ENCODE data around the gene TBCA. TPM values are rescaled to one million over a fixed set of nuclear protein-coding genes. Genes with fewer than 3 reads are reported as not detected.

TBCA gene
- polyA plus RNA-seq, 1 experiment: 192 TPM

GRCh38 chr5:77778881-77779438, 2.8 kb upstream of the TBCA start:
- Histone ChIP-seq H3K27me3 (ENCODE audit: control insufficient read depth, insufficient read depth, low read length) (no peaks in the 10 kb centered on the region), H3K9me3 (ENCODE audit: control insufficient read depth, insufficient read depth, low read length) (no peaks in the 10 kb centered on the region), H3K27ac (ENCODE audit: low read depth, low read length) (no peak overlapping the region), H3K4me3 (ENCODE audit: low read depth, low read length) (no peak overlapping the region)
- DNase-seq (ENCODE audit: low read depth, low spot score): no peak
- POLR2A ChIA-PET: no interaction called here
- CTCF ChIA-PET: no interaction called here
- TF ChIP-seq CTCF (IDR thresholded peaks at IDR 0.05; ENCODE audit: low read depth, low read length): no peak

- POLR2A ChIA-PET: no interaction called here
- TF ChIP-seq CTCF (IDR thresholded peaks at IDR 0.05; ENCODE audit: low read depth, low read length): no peak
- no peaks in the 10 kb centered on the region for H3K9me3 ChIP-seq (ENCODE audit: control insufficient read depth, insufficient read depth, low read length)
- no peak for DNase-seq (ENCODE audit: low read depth, low spot score)
- no peak overlapping the region for H3K4me3 ChIP-seq (ENCODE audit: low read depth, low read length)
- CTCF ChIA-PET: no interaction called here
- no peaks in the 10 kb centered on the region for H3K27me3 ChIP-seq (ENCODE audit: control insufficient read depth, insufficient read depth, low read length)
- no peak overlapping the region for H3K27ac ChIP-seq (ENCODE audit: low read depth, low read length)
Observed at GRCh38 chr5:77778398-77778797, 2.3 kb upstream of the TBCA start.

GRCh38 chr5:77777911-77778310, 1.8 kb upstream of the TBCA start:
- Histone ChIP-seq H3K4me3 (ENCODE audit: low read depth, low read length) (no peak overlapping the region), H3K9me3 (ENCODE audit: control insufficient read depth, insufficient read depth, low read length) (no peaks in the 10 kb centered on the region), H3K27me3 (ENCODE audit: control insufficient read depth, insufficient read depth, low read length) (no peaks in the 10 kb centered on the region), H3K27ac (ENCODE audit: low read depth, low read length) (no peak overlapping the region)
- DNase-seq (ENCODE audit: low read depth, low spot score): no peak
- POLR2A ChIA-PET: no interaction called here
- TF ChIP-seq CTCF (IDR thresholded peaks at IDR 0.05; ENCODE audit: low read depth, low read length): no peak
- CTCF ChIA-PET: interaction anchor here (0.6 kb wide), 1 partner anchor 29 kb away, joined by 4 read pairs; no protein-coding TSS in a partner anchor

- POLR2A ChIA-PET: no interaction called here
- Histone ChIP-seq H3K4me3 (ENCODE audit: low read depth, low read length) (no peak overlapping the region), H3K27me3 (ENCODE audit: control insufficient read depth, insufficient read depth, low read length) (no peaks in the 10 kb centered on the region), H3K27ac (ENCODE audit: low read depth, low read length) (no peak overlapping the region), H3K9me3 (ENCODE audit: control insufficient read depth, insufficient read depth, low read length) (no peaks in the 10 kb centered on the region)
- no peak for TF ChIP-seq CTCF (IDR thresholded peaks at IDR 0.05; ENCODE audit: low read depth, low read length)
- DNase-seq (ENCODE audit: low read depth, low spot score): no peak
- CTCF ChIA-PET: interaction anchor here (0.6 kb wide), 1 partner anchor 29 kb away, joined by 4 read pairs; no protein-coding TSS in a partner anchor
Observed at GRCh38 chr5:77777281-77777892, 1.2 kb upstream of the TBCA start.

GRCh38 chr5:77776554-77777206, 541 bp upstream of the TBCA start:
- CTCF ChIA-PET: no interaction called here
- Histone ChIP-seq H3K27me3 (ENCODE audit: control insufficient read depth, insufficient read depth, low read length) (no peaks in the 10 kb centered on the region), H3K9me3 (ENCODE audit: control insufficient read depth, insufficient read depth, low read length) (no peaks in the 10 kb centered on the region), H3K27ac (ENCODE audit: low read depth, low read length) (peak overlapping the region; percentile 69), H3K4me3 (ENCODE audit: low read depth, low read length) (peak overlapping the region; percentile 80)
- peak; percentile 8 for DNase-seq (ENCODE audit: low read depth, low spot score)
- no peak for TF ChIP-seq CTCF (IDR thresholded peaks at IDR 0.05; ENCODE audit: low read depth, low read length)
- POLR2A ChIA-PET: no interaction called here
